ENCODE measurements around the gene DIP2C.

The DIP2C gene

GRCh38 chr10:299969-300368 is 389.5 kb downstream of the DIP2C start:
- DNase-seq (ENCODE audit: low spot score): no peak

- DNase-seq (ENCODE audit: low spot score): no peak
Measured at GRCh38 chr10:299512-299911, 390.0 kb downstream of the DIP2C start.

- no peak for DNase-seq (ENCODE audit: low spot score)
Measured at GRCh38 chr10:298033-298432, 391.4 kb downstream of the DIP2C start.

GRCh38 chr10:297567-297966 is 391.9 kb downstream of the DIP2C start:
- DNase-seq (ENCODE audit: low spot score): no peak

GRCh38 chr10:293636-294035 is 395.8 kb downstream of the DIP2C start:
- DNase-seq (ENCODE audit: low spot score): no peak

GRCh38 chr10:290026-290725 is 399.3 kb downstream of the DIP2C start:
- no peak for DNase-seq (ENCODE audit: low spot score)

GRCh38 chr10:289581-289980 is 399.9 kb downstream of the DIP2C start:
- DNase-seq (ENCODE audit: low spot score): no peak

GRCh38 chr10:288316-289200 is 400.9 kb downstream of the DIP2C start:
- DNase-seq (ENCODE audit: low spot score): no peak

- DNase-seq (ENCODE audit: low spot score): no peak
Measured at GRCh38 chr10:287814-288213, 401.7 kb downstream of the DIP2C start.

- no peak for DNase-seq (ENCODE audit: low spot score)
Measured at GRCh38 chr10:287026-287709, 402.3 kb downstream of the DIP2C start.

- no peak for DNase-seq (ENCODE audit: low spot score)
Measured at GRCh38 chr10:285216-285615, 404.3 kb downstream of the DIP2C start.

GRCh38 chr10:283916-284356 is 405.5 kb downstream of the DIP2C start:
- DNase-seq (ENCODE audit: low spot score): peak; percentile 6

- DNase-seq (ENCODE audit: low spot score): no peak
Measured at GRCh38 chr10:283140-283479, 406.4 kb downstream of the DIP2C start.

- no peak for DNase-seq (ENCODE audit: low spot score)
Measured at GRCh38 chr10:282294-283139, 407.0 kb downstream of the DIP2C start.

- no peak for DNase-seq (ENCODE audit: low spot score)
Measured at GRCh38 chr10:279655-280054, 409.8 kb downstream of the DIP2C start.

GRCh38 chr10:279232-279631 is 410.2 kb downstream of the DIP2C start:
- no peak for DNase-seq (ENCODE audit: low spot score)

- no peak for DNase-seq (ENCODE audit: low spot score)
Measured at GRCh38 chr10:278707-279106, 410.8 kb downstream of the DIP2C start.

GRCh38 chr10:277963-278362 is 411.5 kb downstream of the DIP2C start:
- no peak for DNase-seq (ENCODE audit: low spot score)

- DNase-seq (ENCODE audit: low spot score): no peak
Measured at GRCh38 chr10:275680-276079, 413.8 kb downstream of the DIP2C start.

GRCh38 chr10:274866-275265 is 414.6 kb downstream of the DIP2C start:
- DNase-seq (ENCODE audit: low spot score): no peak

- DNase-seq (ENCODE audit: low spot score): no peak
Measured at GRCh38 chr10:273088-273487, 416.4 kb downstream of the DIP2C start.

- DNase-seq (ENCODE audit: low spot score): no peak
Measured at GRCh38 chr10:271722-272121, 417.7 kb downstream of the DIP2C start.
